BE2C (cell line): ENCODE data around the gene SCN1B.

Experiments
- DNase-seq: peaks from one replicate; pipeline ENCODE4 v3.0.0-alpha.2; 2020
- H3K27me3 ChIP-seq: fragments of 250-450 bp; sonication (Bioruptor Pico); 2 replicates; pipeline ENCODE4 v1.5.1; 2020; ENCODE audit warnings: mild to moderate bottlenecking
- H3K36me3 ChIP-seq: fragments of 250-450 bp; sonication (Bioruptor Pico); 2 replicates; pipeline ENCODE4 v1.5.1; 2020; ENCODE audit warnings: mild to moderate bottlenecking
- H3K4me1 ChIP-seq: fragments of 250-450 bp; sonication (Bioruptor Pico); 2 replicates; pipeline ENCODE4 v1.5.1; 2020
- H3K4me3 ChIP-seq: 2 replicates; pipeline ENCODE4 v1.5.1; 2011; ENCODE audit warnings: low read depth, low read length
- H3K9me3 ChIP-seq: fragments of 250-450 bp; sonication (Bioruptor Pico); 2 replicates; pipeline ENCODE4 v1.5.1; 2020
- TF ChIP-seq, protein P1 (sequence below): IDR thresholded peaks from 2 replicates; pipeline ENCODE4 v1.5.1; 2012; ENCODE audit warnings: mild to moderate bottlenecking, low read depth, low read length

The SCN1B gene

DNA sequence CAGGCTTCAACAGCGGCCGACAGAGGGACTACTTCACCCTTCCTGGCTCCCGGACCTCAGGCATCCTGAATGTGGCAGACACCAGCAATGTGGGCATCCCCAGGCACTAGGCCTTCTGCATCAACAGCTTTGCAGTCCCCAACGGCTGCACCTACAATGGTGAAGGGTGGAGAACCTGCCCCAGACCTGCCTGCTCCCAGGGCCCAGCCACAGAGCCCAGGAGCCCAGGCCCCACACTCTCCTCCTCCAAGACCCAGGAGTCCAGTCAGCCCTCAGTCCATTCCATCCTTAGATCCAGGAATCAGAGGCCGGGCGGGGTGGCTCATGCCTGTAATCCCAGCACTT is 45.7 kb downstream of the SCN1B start:
- Histone ChIP-seq H3K9me3 (no peaks in the 10 kb centered on the region), H3K36me3 (no peaks in the 10 kb centered on the region), H3K4me3 (no peak overlapping the region), H3K4me1 (no peaks in the 10 kb centered on the region), H3K27me3 (no peaks in the 10 kb centered on the region)
- TF ChIP-seq, protein P1, sequence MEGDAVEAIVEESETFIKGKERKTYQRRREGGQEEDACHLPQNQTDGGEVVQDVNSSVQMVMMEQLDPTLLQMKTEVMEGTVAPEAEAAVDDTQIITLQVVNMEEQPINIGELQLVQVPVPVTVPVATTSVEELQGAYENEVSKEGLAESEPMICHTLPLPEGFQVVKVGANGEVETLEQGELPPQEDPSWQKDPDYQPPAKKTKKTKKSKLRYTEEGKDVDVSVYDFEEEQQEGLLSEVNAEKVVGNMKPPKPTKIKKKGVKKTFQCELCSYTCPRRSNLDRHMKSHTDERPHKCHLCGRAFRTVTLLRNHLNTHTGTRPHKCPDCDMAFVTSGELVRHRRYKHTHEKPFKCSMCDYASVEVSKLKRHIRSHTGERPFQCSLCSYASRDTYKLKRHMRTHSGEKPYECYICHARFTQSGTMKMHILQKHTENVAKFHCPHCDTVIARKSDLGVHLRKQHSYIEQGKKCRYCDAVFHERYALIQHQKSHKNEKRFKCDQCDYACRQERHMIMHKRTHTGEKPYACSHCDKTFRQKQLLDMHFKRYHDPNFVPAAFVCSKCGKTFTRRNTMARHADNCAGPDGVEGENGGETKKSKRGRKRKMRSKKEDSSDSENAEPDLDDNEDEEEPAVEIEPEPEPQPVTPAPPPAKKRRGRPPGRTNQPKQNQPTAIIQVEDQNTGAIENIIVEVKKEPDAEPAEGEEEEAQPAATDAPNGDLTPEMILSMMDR = no peak
- no peak for DNase-seq

DNA sequence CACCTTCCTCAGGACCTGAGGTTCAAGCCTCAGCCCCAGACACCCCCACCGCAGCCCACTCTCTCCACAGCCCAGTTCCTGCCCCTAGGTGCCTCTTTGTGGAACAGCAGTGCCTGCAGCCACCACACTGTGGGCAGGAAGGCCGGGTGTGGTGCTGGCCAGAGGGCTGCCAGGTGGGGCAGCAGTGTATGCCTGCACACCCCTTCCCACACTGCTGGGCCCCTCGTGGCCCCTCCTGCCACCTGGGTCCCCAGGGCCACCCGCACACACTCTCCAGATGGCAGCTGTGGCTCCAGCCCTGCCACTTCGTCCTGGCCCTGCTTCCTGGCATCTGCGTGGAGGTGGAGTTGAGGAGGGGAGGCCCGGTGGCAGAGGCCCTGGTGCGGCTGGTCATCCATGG is 46.4 kb downstream of the SCN1B start:
- Histone ChIP-seq H3K4me1 (no peaks in the 10 kb centered on the region), H3K4me3 (no peak overlapping the region)
- TF ChIP-seq, protein P1 = no peak

DNA sequence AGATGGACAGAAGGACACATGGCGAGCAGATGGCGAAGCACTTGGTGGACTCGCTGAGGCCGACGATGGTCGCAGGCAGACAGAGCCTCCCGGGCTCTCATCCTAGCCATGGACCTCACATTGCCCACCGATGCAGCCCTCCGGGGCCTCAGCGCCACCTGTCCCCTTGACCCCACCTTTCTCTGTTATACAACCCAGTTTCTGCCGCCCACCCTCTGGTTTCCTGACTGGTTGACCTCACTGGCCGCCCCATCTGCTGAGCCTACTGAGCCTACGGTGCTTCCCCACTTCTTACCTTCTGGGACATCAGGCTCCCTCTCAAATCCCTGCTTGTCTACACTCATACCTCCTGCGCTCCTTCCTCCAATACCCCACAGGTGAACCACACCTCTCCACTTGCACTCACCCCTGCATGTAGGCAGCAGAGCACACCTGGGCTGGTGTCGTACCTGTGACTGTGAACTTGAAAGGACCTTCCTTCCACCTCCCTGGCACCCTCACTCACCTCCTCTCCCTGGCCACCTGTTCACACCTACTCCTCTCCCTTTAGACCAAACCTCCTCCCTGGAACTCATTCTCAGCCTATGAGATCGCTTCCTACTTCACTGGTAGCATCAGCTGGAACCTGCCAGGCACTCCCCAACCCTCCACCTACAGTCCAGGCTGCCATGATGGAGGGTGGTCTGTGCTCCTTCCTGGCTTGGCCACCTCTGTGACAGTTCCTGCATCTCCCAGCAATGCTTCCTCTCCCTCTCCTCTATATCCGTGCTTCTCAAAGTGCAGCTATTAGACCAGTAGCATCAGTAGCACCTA is 47.3 kb downstream of the SCN1B start:
- H3K27me3 ChIP-seq = no peaks in the 10 kb centered on the region

More for the DNA sequence above, 46.4 kb downstream of the SCN1B start:
- DNase-seq = no peak
- Histone ChIP-seq H3K9me3 (no peaks in the 10 kb centered on the region), H3K27me3 (no peaks in the 10 kb centered on the region), H3K36me3 (no peaks in the 10 kb centered on the region)

DNA sequence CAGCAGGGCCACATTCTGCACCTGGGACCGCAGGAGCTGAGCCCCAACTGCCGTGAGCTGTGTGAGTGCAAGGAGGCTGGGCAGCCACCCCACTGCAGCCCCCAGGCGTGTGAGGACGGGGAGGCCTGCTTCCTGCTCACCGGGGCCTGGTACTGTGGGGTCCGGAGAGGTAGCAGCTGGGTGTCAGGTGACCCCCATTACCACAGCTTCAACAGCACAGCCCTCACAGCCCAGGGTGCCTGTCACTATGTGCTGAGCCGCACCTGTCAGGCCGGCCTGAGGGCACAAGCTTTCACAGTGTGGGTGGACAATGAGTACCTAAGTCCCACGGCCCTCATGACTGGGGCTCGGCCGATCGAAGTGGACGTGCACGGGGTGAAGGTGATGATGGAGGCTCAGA is 49.6 kb downstream of the SCN1B start:
- Histone ChIP-seq H3K27me3 (no peaks in the 10 kb centered on the region), H3K4me1 (no peaks in the 10 kb centered on the region)

More for the DNA sequence above, 47.3 kb downstream of the SCN1B start:
- no peaks in the 10 kb centered on the region for H3K9me3 ChIP-seq
- H3K4me1 ChIP-seq = no peaks in the 10 kb centered on the region
- DNase-seq = no peak
- TF ChIP-seq, protein P1 = no peak
- no peaks in the 10 kb centered on the region for H3K36me3 ChIP-seq
- no peak overlapping the region for H3K4me3 ChIP-seq

DNA sequence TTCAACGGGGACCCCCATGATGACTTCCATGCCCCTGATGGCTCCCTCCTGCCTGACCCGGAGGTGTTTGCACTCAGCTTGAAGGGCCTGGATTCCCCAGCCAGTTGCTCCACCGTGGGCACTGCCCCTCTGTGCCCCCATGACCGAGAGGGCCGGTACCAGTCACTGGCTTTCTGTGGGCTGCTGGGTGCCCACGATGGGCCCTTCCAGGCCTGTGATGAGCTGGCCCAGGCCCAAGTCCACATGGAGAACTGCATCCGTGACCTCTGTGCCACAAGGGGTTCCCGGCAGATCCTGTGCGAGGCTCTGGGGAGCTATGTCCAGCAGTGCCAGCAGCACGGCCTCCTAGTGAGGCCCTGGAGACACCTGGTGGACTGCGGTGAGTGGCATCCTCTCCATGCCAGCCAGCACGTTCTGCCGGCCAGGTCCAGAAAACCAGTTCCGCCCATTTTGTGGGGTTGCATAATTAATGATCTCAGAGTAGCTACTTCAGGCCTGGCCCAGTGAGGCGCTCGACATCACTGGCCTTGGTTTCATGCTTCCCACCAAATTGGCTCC is 50.4 kb downstream of the SCN1B start:
- no peaks in the 10 kb centered on the region for H3K9me3 ChIP-seq
- DNase-seq = no peak
- H3K36me3 ChIP-seq = no peaks in the 10 kb centered on the region
- H3K4me1 ChIP-seq = no peaks in the 10 kb centered on the region
- H3K27me3 ChIP-seq = no peaks in the 10 kb centered on the region
- no peak overlapping the region for H3K4me3 ChIP-seq
- TF ChIP-seq, protein P1 = no peak

More for the DNA sequence above, 49.6 kb downstream of the SCN1B start:
- no peak for DNase-seq
- Histone ChIP-seq H3K4me3 (no peak overlapping the region), H3K9me3 (no peaks in the 10 kb centered on the region), H3K36me3 (no peaks in the 10 kb centered on the region)
- TF ChIP-seq, protein P1 = no peak

DNA sequence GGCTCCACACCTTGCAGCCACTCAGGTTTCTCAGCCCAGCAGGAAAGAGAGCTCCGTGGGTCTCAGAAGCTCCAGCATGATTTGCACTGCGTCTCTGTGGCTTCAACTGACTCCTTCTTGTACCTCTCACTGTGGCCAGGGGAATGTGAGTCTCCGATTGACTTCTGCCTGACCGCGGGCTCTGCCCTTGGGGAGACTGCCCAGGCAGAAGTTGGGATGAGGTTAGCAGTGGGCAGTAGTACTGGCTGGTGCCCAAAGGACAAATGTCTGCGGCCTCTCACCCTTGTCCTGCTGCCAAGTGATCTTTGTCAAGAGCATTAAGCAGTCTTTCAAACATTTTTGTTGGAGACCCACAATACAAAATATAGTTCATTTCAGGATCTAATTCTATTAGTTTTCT is 50.9 kb downstream of the SCN1B start:
- Histone ChIP-seq H3K36me3 (no peaks in the 10 kb centered on the region), H3K9me3 (no peaks in the 10 kb centered on the region), H3K4me3 (no peak overlapping the region), H3K4me1 (no peaks in the 10 kb centered on the region), H3K27me3 (no peaks in the 10 kb centered on the region)
- TF ChIP-seq, protein P1 = no peak
- no peak for DNase-seq
